WERI-Rb-1 (cell line): ENCODE results near the gene RSAD2.
"Not testable (repeated sequence)": the region's sequence is repeated elsewhere in the genome, so short reads cannot be mapped to it uniquely, and the experiment has no call there.

Experiments used
- DNase-seq: peaks from one replicate; pipeline ENCODE4 v3.0.0-alpha.2; 2020
- H3K27ac ChIP-seq: fragments of 250-450 bp; sonication (Bioruptor Pico); 2 replicates; pipeline ENCODE4 v1.5.1; 2020; ENCODE audit warnings: mild to moderate bottlenecking, moderate library complexity
- H3K27me3 ChIP-seq: fragments of 250-450 bp; sonication (Bioruptor Pico); 2 replicates; pipeline ENCODE4 v1.5.1; 2021; ENCODE audit warnings: mild to moderate bottlenecking, low read depth, moderate library complexity; ENCODE audit not compliant: insufficient read depth, severe bottlenecking
- H3K36me3 ChIP-seq: fragments of 250-450 bp; sonication (Bioruptor Pico); 2 replicates; pipeline ENCODE4 v1.5.1; 2020; ENCODE audit warnings: mild to moderate bottlenecking, moderate library complexity
- H3K4me3 ChIP-seq: 2 replicates; pipeline ENCODE4 v1.5.1; 2011; ENCODE audit warnings: low read depth, mild to moderate bottlenecking, control low read depth, low read length
- H3K9me3 ChIP-seq: fragments of 250-450 bp; sonication (Bioruptor Pico); 2 replicates; pipeline ENCODE4 v1.5.1; 2021; ENCODE audit warnings: mild to moderate bottlenecking, moderate library complexity; ENCODE audit not compliant: severe bottlenecking
- CTCF ChIP-seq: IDR thresholded peaks from 2 replicates; pipeline ENCODE4 v1.5.1; 2011; ENCODE audit warnings: low read depth, mild to moderate bottlenecking, control low read depth, inconsistent platforms, low read length

Gene RSAD2

GRCh38 chr2:6933911-6934310, 56.3 kb downstream of the RSAD2 start:
- TF ChIP-seq CTCF = no peak
- no peak for DNase-seq

GRCh38 chr2:6934345-6934744, 56.8 kb downstream of the RSAD2 start:
- no peak for TF ChIP-seq CTCF
- no peaks in the 10 kb centered on the region for H3K9me3 ChIP-seq
- DNase-seq = no peak
- no peak overlapping the region for H3K27ac ChIP-seq
- H3K36me3 ChIP-seq = no peaks in the 10 kb centered on the region
- H3K4me3 ChIP-seq = no peak overlapping the region
- H3K27me3 ChIP-seq = no peaks in the 10 kb centered on the region

More at GRCh38 chr2:6933911-6934310, 56.3 kb downstream of the RSAD2 start:
- H3K27me3 ChIP-seq = no peaks in the 10 kb centered on the region
- H3K9me3 ChIP-seq = no peaks in the 10 kb centered on the region
- no peaks in the 10 kb centered on the region for H3K36me3 ChIP-seq
- no peak overlapping the region for H3K4me3 ChIP-seq
- H3K27ac ChIP-seq = no peak overlapping the region

GRCh38 chr2:6934758-6935651, 57.4 kb downstream of the RSAD2 start:
- TF ChIP-seq CTCF = no peak
- Histone ChIP-seq H3K27ac (no peak overlapping the region), H3K27me3 (no peaks in the 10 kb centered on the region), H3K36me3 (no peaks in the 10 kb centered on the region), H3K4me3 (no peak overlapping the region), H3K9me3 (no peaks in the 10 kb centered on the region)
- DNase-seq = no peak

GRCh38 chr2:6935652-6936020, 58.1 kb downstream of the RSAD2 start:
- H3K27ac ChIP-seq, H3K27me3 ChIP-seq, DNase-seq: not testable (repeated sequence)

GRCh38 chr2:6937157-6937556, 59.6 kb downstream of the RSAD2 start:
- Histone ChIP-seq H3K27ac (no peak overlapping the region), H3K4me3 (no peak overlapping the region), H3K9me3 (no peaks in the 10 kb centered on the region), H3K36me3 (peaks cover 15% of the 10 kb centered on the region), H3K27me3 (no peaks in the 10 kb centered on the region)
- DNase-seq = no peak
- TF ChIP-seq CTCF = no peak

More at GRCh38 chr2:6935652-6936020, 58.1 kb downstream of the RSAD2 start:
- not testable (repeated sequence) for H3K36me3 ChIP-seq, H3K9me3 ChIP-seq, H3K4me3 ChIP-seq

- no peak for TF ChIP-seq CTCF
- Histone ChIP-seq H3K27ac (no peak overlapping the region), H3K9me3 (no peaks in the 10 kb centered on the region), H3K36me3 (peaks cover 19% of the 10 kb centered on the region), H3K27me3 (no peaks in the 10 kb centered on the region), H3K4me3 (no peak overlapping the region)
- no peak for DNase-seq
These were observed 60.0 kb downstream of the RSAD2 start for GRCh38 chr2:6937582-6937981.
